ENCODE data around the gene DCLK2.

DCLK2 gene

DNA sequence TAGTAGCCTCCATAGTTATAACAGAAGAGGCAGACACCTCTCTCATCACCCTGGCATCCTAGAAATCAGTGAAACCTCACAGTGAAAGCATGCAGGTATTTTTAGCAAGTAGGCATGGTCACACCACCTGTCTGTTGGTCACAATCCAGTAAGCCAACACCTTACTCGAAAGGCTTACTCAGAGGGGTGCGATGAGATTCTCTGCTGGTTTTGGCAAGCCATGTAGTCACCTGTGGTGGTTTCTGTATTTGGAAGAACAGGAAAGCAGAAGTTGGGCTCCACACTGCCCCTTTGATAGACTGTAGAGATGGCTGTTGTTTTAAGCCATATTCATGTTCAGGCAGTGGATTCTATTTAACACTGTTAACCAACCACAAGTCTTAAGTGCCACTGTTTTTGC lies 134.7 kb downstream of the DCLK2 start (continued):
- TF ChIP-seq YY2 (tag by site-specific recombination; IDR thresholded peaks at IDR 0.05): no peak
- TF ChIP-seq ZNF707 (tag by site-specific recombination; IDR thresholded peaks at IDR 0.05): no peak
- no peak for TF ChIP-seq PRDM4 (tag by site-specific recombination; IDR thresholded peaks at IDR 0.05)
- TF ChIP-seq SP3 (tag by site-specific recombination; IDR thresholded peaks at IDR 0.05): no peak
- TF ChIP-seq ZNF302 (tag by site-specific recombination; IDR thresholded peaks at IDR 0.05; ENCODE audit: low read depth): no peak
- no peak for TF ChIP-seq ZNF426 (tag by site-specific recombination; IDR thresholded peaks at IDR 0.05)
- no peak for TF ChIP-seq ZNF561 (tag by site-specific recombination; IDR thresholded peaks at IDR 0.05; ENCODE audit: borderline replicate concordance)
- no peak for TF ChIP-seq ZFP69B (tag by site-specific recombination; IDR thresholded peaks at IDR 0.05)
- TF ChIP-seq ZNF202 (tag by site-specific recombination; IDR thresholded peaks at IDR 0.05; ENCODE audit: borderline replicate concordance): no peak
- no peak for TF ChIP-seq ZNF157 (tag by site-specific recombination; IDR thresholded peaks at IDR 0.05)
- TF ChIP-seq ZNF558 (tag by site-specific recombination; IDR thresholded peaks at IDR 0.05): no peak

DNA sequence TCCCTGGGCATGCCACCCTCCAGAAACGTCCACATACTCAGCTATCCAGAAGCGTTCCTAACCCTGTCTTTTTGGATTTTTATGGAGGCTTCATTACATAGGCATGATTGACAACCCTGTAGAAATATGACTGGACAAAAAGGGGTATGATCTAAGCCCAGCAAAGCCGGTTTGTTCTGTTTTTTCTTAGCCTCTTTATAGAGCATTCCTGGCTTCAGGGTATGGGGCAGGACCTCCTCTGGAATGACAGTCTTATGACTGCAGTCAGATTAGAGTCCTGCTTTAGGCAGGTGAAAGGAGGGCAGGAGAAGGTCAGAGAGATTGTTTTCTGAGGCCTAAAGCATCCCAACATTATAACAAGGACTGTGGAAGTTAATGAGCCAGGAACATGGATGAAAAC lies 137.4 kb downstream of the DCLK2 start:
- ChIA-PET CTCF (interaction anchor here (0.9 kb wide), 1 partner anchor 10 kb away, joined by 3 read pairs; no protein-coding TSS in a partner anchor), POLR2A (no interaction called here)

More for the DNA sequence above, 137.4 kb downstream of the DCLK2 start:
- Histone ChIP-seq H3K36me3 (ENCODE audit: control insufficient read depth in 2 of 2, insufficient read depth in 1 of 2, low read length in 2 of 2) (no peaks in the 10 kb centered on the region), H3K4me1 (ENCODE audit: control insufficient read depth, insufficient read depth, low read length) (0 out of 2 replicates have a peak, but pooled peaks cover 5% of the 10 kb centered on the region), H3K9me3 (ENCODE audit: control insufficient read depth, insufficient read depth, low read depth, low read length) (no peaks in the 10 kb centered on the region), H3K27ac (ENCODE audit: extremely low read depth, low read depth, low read length) (no peak overlapping the region), H3K4me3 (ENCODE audit: low read depth, low read length) (no peak overlapping the region)
- TF ChIP-seq AEBP2 (tag by site-specific recombination; IDR thresholded peaks at IDR 0.05; ENCODE audit: borderline replicate concordance) (no peak), ZNF174 (tag by site-specific recombination; IDR thresholded peaks at IDR 0.05) (no peak), ZNF830 (tag by site-specific recombination; IDR thresholded peaks at IDR 0.05; ENCODE audit: low read depth) (no peak), SETDB1 (IDR thresholded peaks at IDR 0.05; ENCODE audit: insufficient read length, low read length) (no peak), INSM2 (tag by site-specific recombination; IDR thresholded peaks at IDR 0.05) (no peak), ZNF350 (tag by site-specific recombination; IDR thresholded peaks at IDR 0.05) (no peak), ZNF548 (tag by site-specific recombination; IDR thresholded peaks at IDR 0.05) (no peak), ZNF677 (tag by site-specific recombination; IDR thresholded peaks at IDR 0.05) (no peak), ZBTB7A (tag by site-specific recombination; IDR thresholded peaks at IDR 0.05; ENCODE audit: low read depth) (no peak), ZNF292 (tag by site-specific recombination; IDR thresholded peaks at IDR 0.05; ENCODE audit: borderline replicate concordance, low read depth) (no peak), HOXA7 (CRISPR knock-in tag; IDR thresholded peaks at IDR 0.05; ENCODE audit: borderline replicate concordance) (no peak), ZSCAN30 (tag by site-specific recombination; IDR thresholded peaks at IDR 0.05) (no peak), ZNF155 (tag by site-specific recombination; IDR thresholded peaks at IDR 0.05) (no peak), ZNF248 (tag by site-specific recombination; IDR thresholded peaks at IDR 0.05) (no peak), TRIM28 (IDR thresholded peaks at IDR 0.05; ENCODE audit: borderline replicate concordance, low read length) (no peak), ZBTB17 (tag by site-specific recombination; IDR thresholded peaks at IDR 0.05) (no peak), SCRT1 (tag by site-specific recombination; IDR thresholded peaks at IDR 0.05; ENCODE audit: borderline replicate concordance) (no peak)
